Measurements from ENCODE around the gene SART3. TPM values are rescaled to one million over a fixed set of nuclear protein-coding genes. Genes with fewer than 3 reads are reported as not detected.

SART3 gene
- total RNA-seq, 2 donors from 2014 or later, result 33.4 to 44.4 TPM

DNA sequence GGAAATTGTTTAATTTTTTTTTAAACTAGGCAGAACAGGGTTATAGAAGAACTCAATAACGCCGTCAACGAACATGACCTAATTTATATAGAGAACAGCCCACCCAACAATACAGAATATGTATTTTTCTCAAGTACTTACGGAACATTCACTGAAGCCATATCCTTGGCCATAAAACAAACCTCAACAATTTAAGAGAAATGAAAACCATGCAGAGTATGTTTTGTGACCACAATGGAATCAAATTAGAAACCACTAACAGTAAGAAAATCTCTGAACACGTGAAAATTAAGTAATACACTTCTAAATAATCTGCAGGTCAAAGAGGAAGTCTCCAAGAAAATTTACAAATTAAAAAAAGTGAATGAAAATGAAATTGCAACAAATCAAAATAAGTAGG, 9.4 kb downstream of the SART3 start:
- Histone ChIP-seq H3K4me3 (no peak overlapping the region), H3K4me1 (peaks cover 0 to 20% of the 10 kb centered on the region in 2 donors), H3K9me3 (no peaks in the 10 kb centered on the region), H3K36me3 (peaks cover 20% of the 10 kb centered on the region), H3K27me3 (no peaks in the 10 kb centered on the region), H3K27ac (no peak overlapping the region)
- TF ChIP-seq, protein P1, sequence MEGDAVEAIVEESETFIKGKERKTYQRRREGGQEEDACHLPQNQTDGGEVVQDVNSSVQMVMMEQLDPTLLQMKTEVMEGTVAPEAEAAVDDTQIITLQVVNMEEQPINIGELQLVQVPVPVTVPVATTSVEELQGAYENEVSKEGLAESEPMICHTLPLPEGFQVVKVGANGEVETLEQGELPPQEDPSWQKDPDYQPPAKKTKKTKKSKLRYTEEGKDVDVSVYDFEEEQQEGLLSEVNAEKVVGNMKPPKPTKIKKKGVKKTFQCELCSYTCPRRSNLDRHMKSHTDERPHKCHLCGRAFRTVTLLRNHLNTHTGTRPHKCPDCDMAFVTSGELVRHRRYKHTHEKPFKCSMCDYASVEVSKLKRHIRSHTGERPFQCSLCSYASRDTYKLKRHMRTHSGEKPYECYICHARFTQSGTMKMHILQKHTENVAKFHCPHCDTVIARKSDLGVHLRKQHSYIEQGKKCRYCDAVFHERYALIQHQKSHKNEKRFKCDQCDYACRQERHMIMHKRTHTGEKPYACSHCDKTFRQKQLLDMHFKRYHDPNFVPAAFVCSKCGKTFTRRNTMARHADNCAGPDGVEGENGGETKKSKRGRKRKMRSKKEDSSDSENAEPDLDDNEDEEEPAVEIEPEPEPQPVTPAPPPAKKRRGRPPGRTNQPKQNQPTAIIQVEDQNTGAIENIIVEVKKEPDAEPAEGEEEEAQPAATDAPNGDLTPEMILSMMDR (IDR thresholded peaks at IDR 0.05), result no peak
- no peak for DNase-seq (ENCODE audit: low spot score)

- peaks cover 0 to 15% of the 10 kb centered on the region in 2 donors for H3K4me1 ChIP-seq
- no peak overlapping the region for H3K27ac ChIP-seq
- peaks cover 37% of the 10 kb centered on the region for H3K36me3 ChIP-seq
These were observed 11.9 kb downstream of the SART3 start for GRCh38 chr12:108548954-108549521.

GRCh38 chr12:108547686-108548085, 13.3 kb downstream of the SART3 start:
- Histone ChIP-seq H3K4me1 (peaks cover 0 to 8% of the 10 kb centered on the region in 2 donors), H3K4me3 (no peak overlapping the region), H3K36me3 (peaks cover 49% of the 10 kb centered on the region), H3K9me3 (no peaks in the 10 kb centered on the region), H3K27ac (no peak overlapping the region), H3K27me3 (no peaks in the 10 kb centered on the region)
- TF ChIP-seq, protein P1 (IDR thresholded peaks at IDR 0.05), result no peak
- DNase-seq (ENCODE audit: low spot score), result no peak

More at GRCh38 chr12:108548954-108549521, 11.9 kb downstream of the SART3 start:
- no peaks in the 10 kb centered on the region for H3K9me3 ChIP-seq
- H3K27me3 ChIP-seq, result no peaks in the 10 kb centered on the region
- TF ChIP-seq, protein P1 (IDR thresholded peaks at IDR 0.05), result no peak
- H3K4me3 ChIP-seq, result no peak overlapping the region
- no peak for DNase-seq (ENCODE audit: low spot score)

- Histone ChIP-seq H3K9me3 (no peaks in the 10 kb centered on the region), H3K36me3 (peaks cover 50% of the 10 kb centered on the region), H3K4me1 (peaks cover 0 to 9% of the 10 kb centered on the region in 2 donors), H3K4me3 (no peak overlapping the region), H3K27ac (no peak overlapping the region), H3K27me3 (no peaks in the 10 kb centered on the region)
- TF ChIP-seq, protein P1 (IDR thresholded peaks at IDR 0.05), result no peak
- no peak for DNase-seq (ENCODE audit: low spot score)
These were observed 17.3 kb downstream of the SART3 start for GRCh38 chr12:108543652-108544051.

- Histone ChIP-seq H3K4me1 (peaks cover 0 to 7% of the 10 kb centered on the region in 2 donors), H3K4me3 (no peak overlapping the region), H3K36me3 (peaks cover 51% of the 10 kb centered on the region), H3K27me3 (no peaks in the 10 kb centered on the region), H3K27ac (no peak overlapping the region), H3K9me3 (no peaks in the 10 kb centered on the region)
- TF ChIP-seq, protein P1 (IDR thresholded peaks at IDR 0.05), result no peak
- no peak for DNase-seq (ENCODE audit: low spot score)
These were observed 18.7 kb downstream of the SART3 start for GRCh38 chr12:108542320-108542719.

Measured in right atrium auricular region (tissue), 2 donors.